Left cardiac atrium (tissue), 4 donors: ENCODE measurements around the gene WDR27. TPM values are rescaled to one million over a fixed set of nuclear protein-coding genes. Genes with fewer than 3 reads are reported as not detected.
"Not testable (repeated sequence)": the region's sequence is repeated elsewhere in the genome, so short reads cannot be mapped to it uniquely, and the experiment has no call there.

ENCODE experiments used
- ATAC-seq, 2 donors: fragments of 200-7000 bp; cut with Tn5 transposase; one replicate each; pipeline ENCODE4 v1.9.1; 2020; ENCODE audit warnings: mild to moderate bottlenecking in 2 of 2, moderate library complexity in 2 of 2
- DNase-seq: peaks from one replicate; pipeline ENCODE4 v3.0.0-alpha.2; 2020
- intact Hi-C, 2 donors: fragments of 100-400 bp; cut with DNase I; formaldehyde crosslinking; loops; one replicate each; pipeline versions ENCODE4 v1.14.1 to v1.15.1; 2022 to 2023
- total RNA-seq, 2 donors: library from RNA; stranded (reverse); fragmentation: NEBNext Ultra II Directional; extraction: Animal tissue kit (Norgen Biotek cat#: 25700); gene quantifications; one replicate each; pipeline ENCODE4 v1.2.1, GENCODE V29; 2021
- donor health status: DM: no; HTN: yes; CAD: no.
- donor health status: DM: no; HTN: yes; CAD: no; lungs with severe emphysema.
- donor health status: DM: yes; HTN: yes; CAD: no.
- donor health status: Dilated cardiomyopathy.

Gene WDR27
- total RNA-seq, 2 donors from 2014 or later: 12.3 to 12.9 TPM

- no peak for ATAC-seq
- DNase-seq: no peak
- intact Hi-C loops: no loop called here
Measured at GRCh38 chr6:169648092-169648491, 53.7 kb downstream of the WDR27 start.

- intact Hi-C loops: no loop called here
- ATAC-seq (no peak), DNase-seq (no peak)
Measured at GRCh38 chr6:169647637-169648036, 54.2 kb downstream of the WDR27 start.

GRCh38 chr6:169646906-169647567 is 54.8 kb downstream of the WDR27 start:
- DNase-seq (no peak), ATAC-seq (no peak)
- intact Hi-C loops: no loop called here

GRCh38 chr6:169645459-169645858 is 56.4 kb downstream of the WDR27 start:
- ATAC-seq, intact Hi-C loops, DNase-seq: not testable (repeated sequence)

GRCh38 chr6:169643521-169643920 is 58.3 kb downstream of the WDR27 start:
- ATAC-seq (no peak), DNase-seq (no peak)
- intact Hi-C loops: no loop called here

- intact Hi-C loops: no loop called here
- DNase-seq: no peak
Measured at GRCh38 chr6:169642455-169642854, 59.4 kb downstream of the WDR27 start.

GRCh38 chr6:169641461-169642085 is 60.3 kb downstream of the WDR27 start:
- intact Hi-C loops: no loop called here
- ATAC-seq: no peak
- no peak for DNase-seq

More at GRCh38 chr6:169642455-169642854, 59.4 kb downstream of the WDR27 start:
- no peak for ATAC-seq

GRCh38 chr6:169640983-169641382 is 60.8 kb downstream of the WDR27 start:
- ATAC-seq (no peak), DNase-seq (no peak)
- intact Hi-C loops: no loop called here

GRCh38 chr6:169640351-169640852 is 61.4 kb downstream of the WDR27 start:
- intact Hi-C loops: no loop called here
- ATAC-seq: no peak
- no peak for DNase-seq

GRCh38 chr6:169639653-169640278 is 62.1 kb downstream of the WDR27 start:
- intact Hi-C loops: no loop called here
- DNase-seq (no peak), ATAC-seq (no peak)

- ATAC-seq (no peak), DNase-seq (no peak)
- intact Hi-C loops: no loop called here
Measured at GRCh38 chr6:169638915-169639314, 62.9 kb downstream of the WDR27 start.

- no peak for DNase-seq
- intact Hi-C loops: no loop called here
- ATAC-seq: no peak
Measured at GRCh38 chr6:169638388-169638787, 63.4 kb downstream of the WDR27 start.

- ATAC-seq: no peak
- DNase-seq: no peak
- intact Hi-C loops: no loop called here
Measured at GRCh38 chr6:169635345-169635744, 66.5 kb downstream of the WDR27 start.

GRCh38 chr6:169632841-169633240 is 69.0 kb downstream of the WDR27 start:
- ATAC-seq: no peak
- intact Hi-C loops: no loop called here
- DNase-seq: no peak

- no peak for DNase-seq
- no peak for ATAC-seq
- intact Hi-C loops: no loop called here
Measured at GRCh38 chr6:169629256-169629655, 72.6 kb downstream of the WDR27 start.

GRCh38 chr6:169627736-169628607 is 73.9 kb downstream of the WDR27 start:
- ATAC-seq: no peak
- DNase-seq: no peak
- intact Hi-C loops: no loop called here

GRCh38 chr6:169626649-169627048 is 75.2 kb downstream of the WDR27 start:
- intact Hi-C loops: no loop called here
- ATAC-seq (no peak), DNase-seq (no peak)

- intact Hi-C loops: no loop called here
- ATAC-seq (no peak), DNase-seq (no peak)
Measured at GRCh38 chr6:169626169-169626568, 75.7 kb downstream of the WDR27 start.

GRCh38 chr6:169625376-169625775 is 76.5 kb downstream of the WDR27 start:
- intact Hi-C loops: no loop called here
- DNase-seq (no peak), ATAC-seq (no peak)

GRCh38 chr6:169624785-169625184 is 77.0 kb downstream of the WDR27 start:
- ATAC-seq (no peak), DNase-seq (no peak)
- intact Hi-C loops: no loop called here
